C4-2B (cell line): ENCODE measurements around the gene SH3RF1.

Experiments used
- H3K27ac ChIP-seq: fragments of 450-650 bp; 2 replicates; pipeline ENCODE4 v1.5.1; 2017
- CTCF ChIP-seq: fragments of 450-650 bp; conservative IDR thresholded peaks from 2 replicates; pipeline ENCODE4 v1.5.1; 2017; ENCODE audit warnings: mild to moderate bottlenecking
- ZFX ChIP-seq: fragments of 450-650 bp; IDR thresholded peaks from 2 replicates; pipeline ENCODE4 v1.6.1; 2017

The SH3RF1 gene

GRCh38 chr4:169184686-169185085, 86.1 kb downstream of the SH3RF1 start:
- TF ChIP-seq CTCF, result no peak
- no peak for TF ChIP-seq ZFX
- no peak overlapping the region for H3K27ac ChIP-seq

GRCh38 chr4:169184236-169184635, 86.5 kb downstream of the SH3RF1 start:
- no peak overlapping the region for H3K27ac ChIP-seq
- TF ChIP-seq ZFX (no peak), CTCF (no peak)

- TF ChIP-seq ZFX, result no peak
- no peak for TF ChIP-seq CTCF
- no peak overlapping the region; the same call in 1 of the 2 replicates for H3K27ac ChIP-seq
Measured at GRCh38 chr4:169183581-169183980, 87.2 kb downstream of the SH3RF1 start.

GRCh38 chr4:169179609-169180521, 90.9 kb downstream of the SH3RF1 start:
- TF ChIP-seq ZFX (no peak), CTCF (no peak)
- H3K27ac ChIP-seq, result no peak overlapping the region

- peak overlapping the region; percentile 56 for H3K27ac ChIP-seq
Measured at GRCh38 chr4:169178092-169178491, 92.7 kb downstream of the SH3RF1 start.

GRCh38 chr4:169175476-169175875, 95.3 kb downstream of the SH3RF1 start:
- TF ChIP-seq ZFX, result no peak
- TF ChIP-seq CTCF, result no peak
- H3K27ac ChIP-seq, result no peak overlapping the region; the same call in 1 of the 2 replicates

GRCh38 chr4:169175035-169175434, 95.7 kb downstream of the SH3RF1 start:
- TF ChIP-seq CTCF, result no peak
- TF ChIP-seq ZFX, result no peak
- H3K27ac ChIP-seq, result no peak overlapping the region

GRCh38 chr4:169174247-169174646, 96.5 kb downstream of the SH3RF1 start:
- TF ChIP-seq ZFX (no peak), CTCF (no peak)
- no peak overlapping the region for H3K27ac ChIP-seq
